ENCODE data around the gene HK1.

DNA sequence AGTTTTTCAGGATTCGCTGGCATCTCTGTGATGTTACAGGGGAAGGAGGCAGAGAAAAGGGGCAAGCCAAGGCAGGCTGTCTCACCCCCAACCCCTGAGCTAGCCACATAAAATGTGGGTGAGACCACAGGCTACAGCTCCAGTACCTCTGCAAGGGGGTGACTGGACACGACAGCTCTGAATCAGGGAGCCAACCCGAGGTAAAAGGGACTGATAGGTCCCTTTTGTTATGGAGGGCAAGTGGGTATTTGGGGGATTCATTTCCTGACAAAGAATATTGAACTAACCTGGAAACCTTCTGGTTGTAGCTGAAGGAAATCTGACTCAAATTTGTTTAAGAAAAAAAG lies 71.2 kb downstream of the HK1 start:
- TF ChIP-seq CTCF (conservative IDR thresholded peaks at IDR 0.05; ENCODE audit: low read length) (no peak), EZH2phosphoT487 (IDR thresholded peaks at IDR 0.05; ENCODE audit: borderline replicate concordance, low read depth, low read length) (no peak)
